HEK293 (cell line): Measurements from ENCODE around the gene TIAM2.

ENCODE experiments used
- CTCF ChIA-PET: fragments of 350-600 bp; formaldehyde crosslinking; extraction: SDS; loops from one replicate; lab custom pipeline; 2021; ENCODE audit warnings: antibody characterized with exemption; lab: Yijun Ruan, JAX
- POLR2A ChIA-PET: fragments of 300-600 bp; formaldehyde crosslinking; extraction: SDS; loops from one replicate; lab custom pipeline; 2020; ENCODE audit warnings: antibody characterized with exemption, inconsistent platforms; lab: Yijun Ruan, JAX
- H3K27ac ChIP-seq: fragments of 200-500 bp; sonication (Bioruptor generic); 2 replicates; pipeline ENCODE4 v1.5.1; 2014; ENCODE audit warnings: low read depth, low read length, control low read depth, inconsistent platforms; ENCODE audit errors: extremely low read depth
- H3K36me3 ChIP-seq, 2 experiments: fragments of 200-500 bp in 1 of 2; sonication (Bioruptor generic) in 1 of 2; 1 replicate in 1 of 2; 2 replicates in 1 of 2; pipeline ENCODE4 v1.5.1; 2014 to 2017; ENCODE audit warnings: inconsistent platforms in 2 of 2, low read length in 2 of 2; ENCODE audit not compliant: control insufficient read depth in 2 of 2, insufficient read depth in 1 of 2
- H3K4me1 ChIP-seq: fragments of 200-500 bp; sonication (Bioruptor generic); 2 replicates; pipeline ENCODE4 v1.5.1; 2014; ENCODE audit warnings: mild to moderate bottlenecking, low read length, inconsistent platforms; ENCODE audit not compliant: control insufficient read depth, insufficient read depth
- H3K4me3 ChIP-seq: 2 replicates; pipeline ENCODE4 v1.5.1; 2011; ENCODE audit warnings: low read depth, mild to moderate bottlenecking, control low read depth, low read length, moderate library complexity
- H3K9me3 ChIP-seq: fragments of 200-500 bp; sonication (Bioruptor generic); 2 replicates; pipeline ENCODE4 v1.5.1; 2014; ENCODE audit warnings: low read depth, low read length, inconsistent platforms; ENCODE audit not compliant: control insufficient read depth, insufficient read depth
- FEZF1 ChIP-seq: fragments of 450-650 bp; formaldehyde crosslinking; IDR thresholded peaks from 2 replicates; pipeline ENCODE4 v1.5.1; 2016; ENCODE audit warnings: missing biosample characterization, missing genetic modification characterization
- GLIS2 ChIP-seq: fragments of 450-650 bp; formaldehyde crosslinking; IDR thresholded peaks from 2 replicates; pipeline ENCODE4 v1.5.1; 2016; ENCODE audit warnings: missing biosample characterization, missing genetic modification characterization
- PRDM6 ChIP-seq: fragments of 450-650 bp; formaldehyde crosslinking; IDR thresholded peaks from 2 replicates; pipeline ENCODE4 v1.5.1; 2017; ENCODE audit warnings: missing biosample characterization, missing genetic modification characterization
- SALL2 ChIP-seq: fragments of 450-650 bp; formaldehyde crosslinking; IDR thresholded peaks from 2 replicates; pipeline ENCODE4 v1.5.0; 2017; ENCODE audit warnings: missing biosample characterization, mild to moderate bottlenecking, missing genetic modification characterization, borderline replicate concordance
- SCRT2 ChIP-seq: fragments of 450-650 bp; formaldehyde crosslinking; IDR thresholded peaks from 2 replicates; pipeline ENCODE4 v1.5.1; 2016; ENCODE audit warnings: missing biosample characterization, missing genetic modification characterization
- TRIM28 ChIP-seq: IDR thresholded peaks from 2 replicates; pipeline ENCODE4 v1.6.1; 2011; ENCODE audit warnings: low read length, control low read depth, borderline replicate concordance
- ZBTB17 ChIP-seq: fragments of 450-650 bp; formaldehyde crosslinking; IDR thresholded peaks from 2 replicates; pipeline ENCODE4 v1.5.1; 2016; ENCODE audit warnings: missing biosample characterization, missing genetic modification characterization
- ZBTB21 ChIP-seq: fragments of 450-650 bp; formaldehyde crosslinking; IDR thresholded peaks from 2 replicates; pipeline ENCODE4 v1.5.1; 2017; ENCODE audit warnings: missing biosample characterization, missing genetic modification characterization
- ZBTB48 ChIP-seq: fragments of 450-650 bp; formaldehyde crosslinking; IDR thresholded peaks from 2 replicates; pipeline ENCODE4 v1.5.1; 2016; ENCODE audit warnings: missing biosample characterization, missing genetic modification characterization
- ZFP69B ChIP-seq: fragments of 450-650 bp; formaldehyde crosslinking; IDR thresholded peaks from 2 replicates; pipeline ENCODE4 v1.5.1; 2016; ENCODE audit warnings: missing biosample characterization, missing genetic modification characterization
- ZNF2 ChIP-seq: fragments of 450-650 bp; formaldehyde crosslinking; IDR thresholded peaks from 2 replicates; pipeline ENCODE4 v1.5.1; 2016; ENCODE audit warnings: missing biosample characterization, missing genetic modification characterization
- ZNF311 ChIP-seq: fragments of 450-650 bp; formaldehyde crosslinking; IDR thresholded peaks from 2 replicates; pipeline ENCODE4 v1.5.1; 2017; ENCODE audit warnings: missing biosample characterization, missing genetic modification characterization, borderline replicate concordance
- ZNF354C ChIP-seq: fragments of 450-650 bp; formaldehyde crosslinking; IDR thresholded peaks from 2 replicates; pipeline ENCODE4 v1.5.1; 2016; ENCODE audit warnings: missing biosample characterization, missing genetic modification characterization, low read depth, borderline replicate concordance
- ZNF366 ChIP-seq: fragments of 450-650 bp; formaldehyde crosslinking; conservative IDR thresholded peaks from 2 replicates; pipeline ENCODE4 v1.5.1; 2016; ENCODE audit warnings: missing biosample characterization, missing genetic modification characterization
- ZNF548 ChIP-seq: fragments of 450-650 bp; formaldehyde crosslinking; IDR thresholded peaks from 2 replicates; pipeline ENCODE4 v1.5.1; 2016; ENCODE audit warnings: missing biosample characterization, missing genetic modification characterization
- ZNF571 ChIP-seq: fragments of 450-650 bp; formaldehyde crosslinking; IDR thresholded peaks from 2 replicates; pipeline ENCODE4 v1.5.0; 2017; ENCODE audit warnings: missing biosample characterization, missing genetic modification characterization
- ZNF610 ChIP-seq: fragments of 450-650 bp; formaldehyde crosslinking; IDR thresholded peaks from 2 replicates; pipeline ENCODE4 v1.5.1; 2016; ENCODE audit warnings: missing biosample characterization, missing genetic modification characterization, borderline replicate concordance
- ZNF623 ChIP-seq: fragments of 450-650 bp; formaldehyde crosslinking; IDR thresholded peaks from 2 replicates; pipeline ENCODE4 v1.5.1; 2016; ENCODE audit warnings: missing biosample characterization, missing genetic modification characterization
- ZNF654 ChIP-seq: fragments of 450-650 bp; formaldehyde crosslinking; IDR thresholded peaks from 2 replicates; pipeline ENCODE4 v1.5.1; 2016; ENCODE audit warnings: low read depth, missing biosample characterization, missing genetic modification characterization
- ZNF830 ChIP-seq: fragments of 450-650 bp; IDR thresholded peaks from 2 replicates; pipeline ENCODE4 v1.5.0; 2018; ENCODE audit warnings: missing biosample characterization, missing genetic modification characterization, low read depth, mild to moderate bottlenecking, moderate library complexity
- ZNF837 ChIP-seq: fragments of 450-650 bp; formaldehyde crosslinking; IDR thresholded peaks from 2 replicates; pipeline ENCODE4 v1.5.1; 2016; ENCODE audit warnings: missing biosample characterization, missing genetic modification characterization
- ZNF843 ChIP-seq: fragments of 450-650 bp; formaldehyde crosslinking; IDR thresholded peaks from 2 replicates; pipeline ENCODE4 v1.5.1; 2016; ENCODE audit warnings: missing biosample characterization, missing genetic modification characterization
- ZSCAN30 ChIP-seq: fragments of 450-650 bp; IDR thresholded peaks from 2 replicates; pipeline ENCODE4 v1.5.1; 2018; ENCODE audit warnings: missing biosample characterization, mild to moderate bottlenecking, missing genetic modification characterization, moderate library complexity
- ZSCAN5A ChIP-seq: fragments of 450-650 bp; formaldehyde crosslinking; IDR thresholded peaks from 2 replicates; pipeline ENCODE4 v1.5.1; 2016; ENCODE audit warnings: missing biosample characterization, missing genetic modification characterization
- TF ChIP-seq, protein P1 (sequence below): IDR thresholded peaks from 2 replicates; pipeline ENCODE4 v1.6.1; 2011; ENCODE audit warnings: mild to moderate bottlenecking, low read depth, low read length, borderline replicate concordance
- TF ChIP-seq, protein P2 (sequence below): fragments of 450-650 bp; formaldehyde crosslinking; IDR thresholded peaks from 2 replicates; pipeline ENCODE4 v1.5.1; 2016; ENCODE audit warnings: missing biosample characterization, missing genetic modification characterization
- TF ChIP-seq, protein P3 (sequence below): fragments of 450-650 bp; formaldehyde crosslinking; IDR thresholded peaks from 2 replicates; pipeline ENCODE4 v1.5.1; 2016; ENCODE audit warnings: missing biosample characterization, missing genetic modification characterization, borderline replicate concordance

Gene TIAM2

GRCh38 chr6:155174576-155175211, 179.6 kb downstream of the TIAM2 start:
- no peak overlapping the region for H3K4me3 ChIP-seq
- ChIA-PET CTCF (interaction anchor here (0.5 to 6.2 kb wide), 13 partner anchors 21 to 499 kb away, joined by 3 to 75 read pairs (median 4); no protein-coding TSS in a partner anchor), POLR2A (no interaction called here)
- H3K27ac ChIP-seq: no peak overlapping the region
- peaks cover 0 to 5% of the 10 kb centered on the region in 2 experiments; a peak in 1 of 3 replicates for H3K36me3 ChIP-seq
- no peaks in the 10 kb centered on the region for H3K9me3 ChIP-seq
- H3K4me1 ChIP-seq: peaks cover 13% of the 10 kb centered on the region
- TF ChIP-seq ZSCAN5A (tag by site-specific recombination) (no peak), ZNF830 (no peak), ZNF623 (tag by site-specific recombination) (no peak), ZNF354C (tag by site-specific recombination) (no peak), ZNF837 (tag by site-specific recombination) (no peak), ZNF654 (tag by site-specific recombination) (peak; percentile 96), ZNF2 (peak; percentile 63; the same call in 1 of the 2 replicates), ZNF548 (tag by site-specific recombination) (no peak), SALL2 (no peak), ZBTB17 (tag by site-specific recombination) (peak; percentile 62), ZFP69B (tag by site-specific recombination) (peak; percentile 77; the same call in 1 of the 2 replicates), ZBTB48 (tag by site-specific recombination) (no peak), ZNF366 (tag by site-specific recombination) (peak; percentile 40; the same call in 1 of the 2 replicates), TRIM28 (no peak), ZNF843 (tag by site-specific recombination) (no peak), ZNF311 (tag by site-specific recombination) (no peak), SCRT2 (peak; percentile 67), GLIS2 (no peak), ZNF610 (no peak), ZNF571 (no peak), ZSCAN30 (tag by site-specific recombination) (0 out of 2 replicates have a peak, but pooled peaks have one; percentile 45), FEZF1 (tag by site-specific recombination) (peak; percentile 35; the same call in 1 of the 2 replicates), ZBTB21 (tag by site-specific recombination) (no peak), PRDM6 (peak; percentile 7; the same call in 1 of the 2 replicates)
- TF ChIP-seq, protein P1, sequence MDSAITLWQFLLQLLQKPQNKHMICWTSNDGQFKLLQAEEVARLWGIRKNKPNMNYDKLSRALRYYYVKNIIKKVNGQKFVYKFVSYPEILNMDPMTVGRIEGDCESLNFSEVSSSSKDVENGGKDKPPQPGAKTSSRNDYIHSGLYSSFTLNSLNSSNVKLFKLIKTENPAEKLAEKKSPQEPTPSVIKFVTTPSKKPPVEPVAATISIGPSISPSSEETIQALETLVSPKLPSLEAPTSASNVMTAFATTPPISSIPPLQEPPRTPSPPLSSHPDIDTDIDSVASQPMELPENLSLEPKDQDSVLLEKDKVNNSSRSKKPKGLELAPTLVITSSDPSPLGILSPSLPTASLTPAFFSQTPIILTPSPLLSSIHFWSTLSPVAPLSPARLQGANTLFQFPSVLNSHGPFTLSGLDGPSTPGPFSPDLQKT: no peak
- TF ChIP-seq, protein P2, sequence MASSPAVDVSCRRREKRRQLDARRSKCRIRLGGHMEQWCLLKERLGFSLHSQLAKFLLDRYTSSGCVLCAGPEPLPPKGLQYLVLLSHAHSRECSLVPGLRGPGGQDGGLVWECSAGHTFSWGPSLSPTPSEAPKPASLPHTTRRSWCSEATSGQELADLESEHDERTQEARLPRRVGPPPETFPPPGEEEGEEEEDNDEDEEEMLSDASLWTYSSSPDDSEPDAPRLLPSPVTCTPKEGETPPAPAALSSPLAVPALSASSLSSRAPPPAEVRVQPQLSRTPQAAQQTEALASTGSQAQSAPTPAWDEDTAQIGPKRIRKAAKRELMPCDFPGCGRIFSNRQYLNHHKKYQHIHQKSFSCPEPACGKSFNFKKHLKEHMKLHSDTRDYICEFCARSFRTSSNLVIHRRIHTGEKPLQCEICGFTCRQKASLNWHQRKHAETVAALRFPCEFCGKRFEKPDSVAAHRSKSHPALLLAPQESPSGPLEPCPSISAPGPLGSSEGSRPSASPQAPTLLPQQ: peak; percentile 88
- TF ChIP-seq, protein P3, sequence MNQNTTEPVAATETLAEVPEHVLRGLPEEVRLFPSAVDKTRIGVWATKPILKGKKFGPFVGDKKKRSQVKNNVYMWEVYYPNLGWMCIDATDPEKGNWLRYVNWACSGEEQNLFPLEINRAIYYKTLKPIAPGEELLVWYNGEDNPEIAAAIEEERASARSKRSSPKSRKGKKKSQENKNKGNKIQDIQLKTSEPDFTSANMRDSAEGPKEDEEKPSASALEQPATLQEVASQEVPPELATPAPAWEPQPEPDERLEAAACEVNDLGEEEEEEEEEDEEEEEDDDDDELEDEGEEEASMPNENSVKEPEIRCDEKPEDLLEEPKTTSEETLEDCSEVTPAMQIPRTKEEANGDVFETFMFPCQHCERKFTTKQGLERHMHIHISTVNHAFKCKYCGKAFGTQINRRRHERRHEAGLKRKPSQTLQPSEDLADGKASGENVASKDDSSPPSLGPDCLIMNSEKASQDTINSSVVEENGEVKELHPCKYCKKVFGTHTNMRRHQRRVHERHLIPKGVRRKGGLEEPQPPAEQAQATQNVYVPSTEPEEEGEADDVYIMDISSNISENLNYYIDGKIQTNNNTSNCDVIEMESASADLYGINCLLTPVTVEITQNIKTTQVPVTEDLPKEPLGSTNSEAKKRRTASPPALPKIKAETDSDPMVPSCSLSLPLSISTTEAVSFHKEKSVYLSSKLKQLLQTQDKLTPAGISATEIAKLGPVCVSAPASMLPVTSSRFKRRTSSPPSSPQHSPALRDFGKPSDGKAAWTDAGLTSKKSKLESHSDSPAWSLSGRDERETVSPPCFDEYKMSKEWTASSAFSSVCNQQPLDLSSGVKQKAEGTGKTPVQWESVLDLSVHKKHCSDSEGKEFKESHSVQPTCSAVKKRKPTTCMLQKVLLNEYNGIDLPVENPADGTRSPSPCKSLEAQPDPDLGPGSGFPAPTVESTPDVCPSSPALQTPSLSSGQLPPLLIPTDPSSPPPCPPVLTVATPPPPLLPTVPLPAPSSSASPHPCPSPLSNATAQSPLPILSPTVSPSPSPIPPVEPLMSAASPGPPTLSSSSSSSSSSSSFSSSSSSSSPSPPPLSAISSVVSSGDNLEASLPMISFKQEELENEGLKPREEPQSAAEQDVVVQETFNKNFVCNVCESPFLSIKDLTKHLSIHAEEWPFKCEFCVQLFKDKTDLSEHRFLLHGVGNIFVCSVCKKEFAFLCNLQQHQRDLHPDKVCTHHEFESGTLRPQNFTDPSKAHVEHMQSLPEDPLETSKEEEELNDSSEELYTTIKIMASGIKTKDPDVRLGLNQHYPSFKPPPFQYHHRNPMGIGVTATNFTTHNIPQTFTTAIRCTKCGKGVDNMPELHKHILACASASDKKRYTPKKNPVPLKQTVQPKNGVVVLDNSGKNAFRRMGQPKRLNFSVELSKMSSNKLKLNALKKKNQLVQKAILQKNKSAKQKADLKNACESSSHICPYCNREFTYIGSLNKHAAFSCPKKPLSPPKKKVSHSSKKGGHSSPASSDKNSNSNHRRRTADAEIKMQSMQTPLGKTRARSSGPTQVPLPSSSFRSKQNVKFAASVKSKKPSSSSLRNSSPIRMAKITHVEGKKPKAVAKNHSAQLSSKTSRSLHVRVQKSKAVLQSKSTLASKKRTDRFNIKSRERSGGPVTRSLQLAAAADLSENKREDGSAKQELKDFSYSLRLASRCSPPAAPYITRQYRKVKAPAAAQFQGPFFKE (tag by site-specific recombination): no peak
